H54 (cell line): ENCODE data around the gene PACSIN3.

Experiments
- DNase-seq: peaks from one replicate; pipeline ENCODE4 v3.0.0; 2011; ENCODE audit warnings: low spot score, mixed read lengths; ENCODE audit not compliant: insufficient read length
- FAIRE-seq: peaks from 3 replicates; lab custom pipeline; 2011; peaks lifted over from hg19 to GRCh38; lab: Jason Lieb, UNC
- POLR2A ChIP-seq: IDR thresholded peaks from 2 replicates; pipeline ENCODE4 v1.6.1; 2011; ENCODE audit warnings: low read depth, mild to moderate bottlenecking, low read length

The PACSIN3 gene

GRCh38 chr11:47176328-47177228 lies 9.7 kb downstream of the PACSIN3 start, which contains the start of gene ARFGAP2:
ARFGAP2 (minus strand) TSS chr11:47176879; CDS start chr11:47176853, 26 bp downstream.
- no peak for TF ChIP-seq POLR2A
- DNase-seq (peak; percentile 100), FAIRE-seq (no peak)

- TF ChIP-seq POLR2A, result no peak
- DNase-seq (no peak), FAIRE-seq (no peak)
Measured at GRCh38 chr11:47175746-47176327, 10.4 kb downstream of the PACSIN3 start.

- DNase-seq (no peak), FAIRE-seq (no peak)
- no peak for TF ChIP-seq POLR2A
Measured at GRCh38 chr11:47172740-47173336, 13.4 kb downstream of the PACSIN3 start.

- FAIRE-seq (no peak), DNase-seq (no peak)
- no peak for TF ChIP-seq POLR2A
Measured at GRCh38 chr11:47171856-47172255, 14.4 kb downstream of the PACSIN3 start.

DNA sequence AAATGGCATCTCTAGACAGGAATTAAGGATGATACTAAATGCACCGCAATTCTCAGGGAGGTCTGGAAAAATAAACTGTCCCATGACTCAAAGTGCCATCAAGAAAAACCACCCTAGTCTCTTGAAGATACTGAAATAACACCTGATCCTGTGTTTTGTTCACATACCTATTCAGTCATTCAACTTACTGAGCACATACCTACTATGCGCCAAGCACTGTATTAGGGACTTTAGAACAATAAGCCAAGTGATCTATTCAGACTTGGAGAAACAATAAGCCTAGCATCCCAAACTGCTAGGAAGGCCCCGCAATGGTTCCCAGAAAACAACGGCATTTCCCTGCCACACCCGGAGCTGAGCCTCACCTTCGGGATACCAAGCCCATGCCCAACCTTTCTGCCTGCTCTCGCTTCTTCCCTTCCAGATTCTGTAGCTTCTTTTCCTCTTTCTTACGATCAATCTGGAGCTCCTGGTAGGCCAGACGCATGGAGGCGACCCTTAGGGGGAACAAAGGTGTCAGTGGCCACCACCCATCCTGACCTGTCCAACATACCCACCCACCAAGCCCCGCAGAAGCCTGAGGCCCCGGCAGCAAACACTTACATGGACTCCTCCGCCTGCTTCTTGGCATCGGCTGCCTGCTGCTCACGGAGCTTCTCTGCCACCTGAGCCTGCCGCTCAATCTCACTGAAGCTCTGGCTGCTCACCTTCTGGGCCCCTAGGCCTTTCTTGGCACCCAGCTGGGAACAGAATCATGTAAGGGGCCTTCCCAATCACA lies 15.0 kb downstream of the PACSIN3 start:
- FAIRE-seq (no peak), DNase-seq (no peak)
- no peak for TF ChIP-seq POLR2A

DNA sequence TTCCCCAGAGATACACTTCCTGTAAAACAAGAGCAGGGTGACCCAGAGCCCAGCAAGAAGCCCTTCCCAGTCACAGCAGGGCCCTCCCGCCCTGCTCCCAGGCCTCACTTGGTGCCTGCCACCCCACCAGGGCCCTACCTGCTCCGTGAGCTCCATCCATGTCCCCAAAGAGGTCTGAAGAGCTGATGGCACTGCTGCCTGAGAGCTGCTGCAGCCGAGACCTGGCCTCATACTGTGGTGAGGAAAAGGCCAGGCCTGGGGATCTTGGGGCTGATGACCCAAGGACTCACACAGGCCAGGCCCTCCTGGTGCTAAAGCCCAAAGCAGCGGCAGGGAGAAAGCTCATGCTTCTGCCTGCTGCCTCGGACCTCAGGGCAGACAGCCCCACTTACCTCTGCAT lies 19.9 kb downstream of the PACSIN3 start:
- DNase-seq (no peak), FAIRE-seq (no peak)
- no peak for TF ChIP-seq POLR2A

GRCh38 chr11:47165253-47165840 lies 20.9 kb downstream of the PACSIN3 start:
- DNase-seq, result no peak
- TF ChIP-seq POLR2A, result no peak
- FAIRE-seq, result no peak

GRCh38 chr11:47164321-47164720 lies 21.9 kb downstream of the PACSIN3 start:
- DNase-seq (no peak), FAIRE-seq (no peak)
- TF ChIP-seq POLR2A, result no peak

GRCh38 chr11:47163898-47164297 lies 22.3 kb downstream of the PACSIN3 start:
- FAIRE-seq (no peak), DNase-seq (no peak)
- no peak for TF ChIP-seq POLR2A

- FAIRE-seq (no peak), DNase-seq (no peak)
- no peak for TF ChIP-seq POLR2A
Measured at GRCh38 chr11:47163193-47163592, 23.0 kb downstream of the PACSIN3 start.

- no peak for DNase-seq
- no peak for FAIRE-seq
- no peak for TF ChIP-seq POLR2A
Measured at GRCh38 chr11:47162426-47162825, 23.8 kb downstream of the PACSIN3 start.

DNA sequence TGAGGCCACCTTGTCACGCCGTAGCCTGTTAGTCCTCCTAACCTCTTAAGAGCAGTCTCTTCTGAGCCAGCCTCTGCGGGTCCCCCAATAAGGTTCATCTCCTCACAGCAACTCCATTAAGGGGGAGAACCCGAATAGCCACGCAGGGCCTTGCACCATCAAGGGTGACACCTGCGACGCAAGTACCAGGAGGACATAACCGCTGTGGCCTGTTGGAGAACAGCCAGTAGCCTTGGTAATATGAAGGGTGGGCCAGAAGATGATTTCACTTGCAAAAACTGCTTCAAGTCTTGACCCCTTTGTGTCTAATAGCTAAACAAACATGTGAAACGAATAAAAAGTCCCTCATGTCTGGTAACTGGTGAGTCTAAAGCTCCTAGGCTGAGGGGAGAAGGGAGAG lies 24.3 kb downstream of the PACSIN3 start:
- FAIRE-seq, result no peak
- no peak for TF ChIP-seq POLR2A
- no peak for DNase-seq
